ENCODE data around the gene AMIGO1.

- peak; percentile 77 for TF ChIP-seq CTCF (IDR thresholded peaks at IDR 0.05; ENCODE audit: low read depth, low read length, poor library complexity, severe bottlenecking)
- TF ChIP-seq EZH2phosphoT487 (IDR thresholded peaks at IDR 0.05; ENCODE audit: borderline replicate concordance, low read length) = no peak
Measured at GRCh38 chr1:109490029-109490933, 19.2 kb downstream of the AMIGO1 start.

All from DOHH2 (cell line).